LNCaP clone FGC (cell line): ENCODE data around the gene SLC25A17.

Source experiments
- DNase-seq: peaks from one replicate; pipeline ENCODE4 v3.0.0-alpha.2; 2011; ENCODE audit warnings: low read depth
- H3K4me3 ChIP-seq: 2 replicates; pipeline ENCODE4 v1.5.1; 2011; ENCODE audit warnings: mild to moderate bottlenecking, low read depth, low read length, control low read depth
- TF ChIP-seq, protein P1 (sequence below): IDR thresholded peaks from 2 replicates; pipeline ENCODE4 v1.5.1; 2012; ENCODE audit warnings: mild to moderate bottlenecking; ENCODE audit not compliant: control insufficient read depth, insufficient read depth; ENCODE audit errors: extremely low read depth

SLC25A17 gene

GRCh38 chr22:40805239-40805638, 13.9 kb downstream of the SLC25A17 start:
- DNase-seq: no peak
- no peak overlapping the region for H3K4me3 ChIP-seq
- TF ChIP-seq, protein P1, sequence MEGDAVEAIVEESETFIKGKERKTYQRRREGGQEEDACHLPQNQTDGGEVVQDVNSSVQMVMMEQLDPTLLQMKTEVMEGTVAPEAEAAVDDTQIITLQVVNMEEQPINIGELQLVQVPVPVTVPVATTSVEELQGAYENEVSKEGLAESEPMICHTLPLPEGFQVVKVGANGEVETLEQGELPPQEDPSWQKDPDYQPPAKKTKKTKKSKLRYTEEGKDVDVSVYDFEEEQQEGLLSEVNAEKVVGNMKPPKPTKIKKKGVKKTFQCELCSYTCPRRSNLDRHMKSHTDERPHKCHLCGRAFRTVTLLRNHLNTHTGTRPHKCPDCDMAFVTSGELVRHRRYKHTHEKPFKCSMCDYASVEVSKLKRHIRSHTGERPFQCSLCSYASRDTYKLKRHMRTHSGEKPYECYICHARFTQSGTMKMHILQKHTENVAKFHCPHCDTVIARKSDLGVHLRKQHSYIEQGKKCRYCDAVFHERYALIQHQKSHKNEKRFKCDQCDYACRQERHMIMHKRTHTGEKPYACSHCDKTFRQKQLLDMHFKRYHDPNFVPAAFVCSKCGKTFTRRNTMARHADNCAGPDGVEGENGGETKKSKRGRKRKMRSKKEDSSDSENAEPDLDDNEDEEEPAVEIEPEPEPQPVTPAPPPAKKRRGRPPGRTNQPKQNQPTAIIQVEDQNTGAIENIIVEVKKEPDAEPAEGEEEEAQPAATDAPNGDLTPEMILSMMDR: no peak

- TF ChIP-seq, protein P1: no peak
- peak; percentile 84 for DNase-seq
- no peak overlapping the region for H3K4me3 ChIP-seq
Measured at GRCh38 chr22:40803321-40803720, 15.8 kb downstream of the SLC25A17 start.

DNA sequence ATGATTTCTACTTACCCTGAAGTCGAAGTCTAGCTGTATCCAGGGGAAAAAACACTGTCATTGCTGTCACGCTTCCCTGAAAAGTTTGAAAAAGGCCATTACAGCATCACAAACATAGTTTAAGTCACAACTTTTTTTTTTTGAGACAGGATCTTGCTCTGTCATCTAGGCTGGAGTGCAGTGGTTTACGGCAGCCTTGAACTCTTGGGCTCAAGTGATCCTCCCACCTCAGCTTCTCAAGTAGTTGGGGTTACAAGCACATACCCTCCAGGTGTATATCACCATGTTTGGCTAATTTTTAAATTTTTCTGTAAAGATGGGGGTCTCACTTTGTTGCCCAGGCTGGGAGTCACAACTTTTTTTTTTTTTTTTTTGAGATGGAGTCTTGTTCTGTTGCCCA, 20.1 kb downstream of the SLC25A17 start:
- H3K4me3 ChIP-seq: no peak overlapping the region
- TF ChIP-seq, protein P1: no peak
- DNase-seq: no peak

DNA sequence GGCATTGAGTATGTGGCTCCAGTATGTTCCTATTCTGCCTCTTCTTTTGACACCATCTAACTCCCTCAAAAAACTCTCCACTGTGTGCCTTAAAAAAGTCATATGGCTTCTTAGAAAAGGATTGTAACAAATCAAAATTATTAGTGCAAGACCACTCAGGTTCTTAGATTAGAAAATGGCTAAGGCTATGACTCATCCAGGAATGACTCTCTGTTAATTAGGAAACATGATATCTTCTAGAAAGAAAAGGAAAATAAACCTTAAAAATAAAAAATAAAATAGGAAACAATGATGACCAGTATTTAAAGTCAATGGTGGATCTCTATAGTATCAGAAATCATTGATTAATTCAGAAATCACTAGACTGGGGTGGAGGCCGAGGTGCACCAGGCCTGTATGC, 21.7 kb downstream of the SLC25A17 start:
- DNase-seq: no peak
- TF ChIP-seq, protein P1: no peak
- H3K4me3 ChIP-seq: no peak overlapping the region

DNA sequence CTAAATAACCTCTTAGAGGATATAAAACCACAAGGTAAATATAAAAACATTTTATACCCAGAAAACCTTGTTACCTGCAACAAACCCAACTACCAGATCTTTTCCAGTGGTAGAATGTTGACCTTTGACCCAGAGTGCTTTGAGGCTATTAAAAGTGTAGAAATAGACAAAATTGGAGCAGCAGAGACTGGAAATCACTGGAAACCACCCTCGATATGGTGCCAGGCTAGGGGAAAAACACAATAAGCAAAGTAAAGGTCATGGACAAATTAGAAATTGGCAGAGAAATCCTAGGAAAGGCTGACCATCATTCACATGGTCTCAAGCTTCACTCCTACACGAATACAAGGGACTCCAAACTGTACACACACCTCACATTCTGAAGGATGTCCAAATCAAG, 26.7 kb downstream of the SLC25A17 start:
- TF ChIP-seq, protein P1: no peak

DNA sequence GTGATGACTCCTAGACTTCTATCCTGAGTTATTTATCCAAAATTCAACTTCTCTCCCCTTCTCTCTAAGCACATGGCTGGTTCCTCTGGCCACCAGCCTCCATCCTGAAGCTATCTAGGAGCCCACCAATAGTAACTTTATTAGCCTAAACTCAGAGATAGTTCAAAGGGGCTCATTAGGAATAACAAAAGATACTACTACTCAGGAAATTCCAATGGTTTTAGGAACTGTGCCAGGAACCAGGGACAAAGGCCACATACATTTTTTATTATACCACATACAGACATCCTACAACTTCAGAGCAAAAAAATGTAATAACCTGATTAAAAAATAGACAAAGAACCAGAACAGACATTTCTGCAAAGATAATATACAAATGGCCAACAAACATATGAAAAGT, 27.9 kb downstream of the SLC25A17 start:
- TF ChIP-seq, protein P1: no peak
- DNase-seq: no peak
- no peak overlapping the region for H3K4me3 ChIP-seq

More for the DNA sequence above, 26.7 kb downstream of the SLC25A17 start:
- H3K4me3 ChIP-seq: no peak overlapping the region
- no peak for DNase-seq

DNA sequence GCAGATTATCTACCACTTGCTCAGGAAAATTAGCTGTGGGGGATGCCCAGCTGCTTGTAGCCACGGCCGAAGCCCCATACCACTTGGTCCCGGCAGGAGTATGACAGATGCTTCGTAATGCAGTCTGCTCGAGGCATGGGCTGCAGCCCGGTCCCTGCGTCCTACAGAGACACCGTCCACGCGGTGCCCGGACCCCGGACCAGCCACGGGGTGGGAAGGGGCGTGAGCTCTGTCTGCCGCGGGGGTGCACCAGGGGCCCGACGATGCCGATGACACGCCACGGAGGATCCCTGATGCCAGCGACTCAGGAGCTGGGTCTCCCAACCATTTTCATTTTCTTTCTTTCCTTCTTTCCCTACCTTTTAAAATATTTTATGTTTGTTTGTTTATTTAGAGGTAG, 30.0 kb downstream of the SLC25A17 start:
- H3K4me3 ChIP-seq: no peak overlapping the region
- TF ChIP-seq, protein P1: no peak
- no peak for DNase-seq
